Right atrium auricular region (tissue), 2 donors: ENCODE measurements around the gene CPED1. TPM values are rescaled to one million over a fixed set of nuclear protein-coding genes. Genes with fewer than 3 reads are reported as not detected.

Experiments
- DNase-seq: peaks from one replicate; pipeline ENCODE4 v3.0.0-alpha.2; 2019; ENCODE audit warnings: low spot score
- H3K27ac ChIP-seq, 2 donors: fragments of 200-600 bp; sonication (generic); 1 replicate in 1 of 2; 2 replicates in 1 of 2; pipeline ENCODE4 v1.5.1; 2016 to 2019
- H3K27me3 ChIP-seq, 2 donors: fragments of 200-600 bp; sonication (generic); one replicate each; pipeline versions ENCODE4 v1.5.1 to v1.6.0; 2017 to 2019
- H3K36me3 ChIP-seq: fragments of 200-600 bp; sonication (generic); one replicate; pipeline ENCODE4 v1.5.1; 2016
- H3K4me1 ChIP-seq, 2 donors: fragments of 200-600 bp; sonication (generic); one replicate each; pipeline versions ENCODE4 v1.5.1 to v1.6.0; 2017 to 2019
- H3K4me3 ChIP-seq, 2 donors: fragments of 200-600 bp; sonication (generic); 1 replicate in 1 of 2; 2 replicates in 1 of 2; pipeline ENCODE4 v1.5.1; 2017 to 2019; ENCODE audit warnings: mild to moderate bottlenecking in 1 of 2, moderate library complexity in 1 of 2
- H3K9me3 ChIP-seq, 2 donors: fragments of 200-600 bp; sonication (generic); one replicate each; pipeline ENCODE4 v1.5.1; 2019
- total RNA-seq, 2 donors: library from RNA; depleted of rRNA; stranded (reverse); fragments of >200 nt; gene quantifications; one replicate each; pipeline ENCODE4 v1.1.0, GENCODE V29; 2016
- TF ChIP-seq, protein P1 (sequence below), 2 donors: fragments of 200-600 bp; sonication (generic); IDR thresholded peaks; one replicate each; pipeline ENCODE4 v1.5.1; 2019; ENCODE audit warnings: antibody characterized with exemption in 2 of 2

The CPED1 gene
- total RNA-seq, 2 donors from 2014 or later: 13.8 to 19.0 TPM

- Histone ChIP-seq H3K36me3 (no peaks in the 10 kb centered on the region), H3K4me3 (no peak overlapping the region), H3K4me1 (no peaks in the 10 kb centered on the region), H3K9me3 (no peaks in the 10 kb centered on the region), H3K27ac (no peak overlapping the region), H3K27me3 (no peaks in the 10 kb centered on the region)
- TF ChIP-seq, protein P1, sequence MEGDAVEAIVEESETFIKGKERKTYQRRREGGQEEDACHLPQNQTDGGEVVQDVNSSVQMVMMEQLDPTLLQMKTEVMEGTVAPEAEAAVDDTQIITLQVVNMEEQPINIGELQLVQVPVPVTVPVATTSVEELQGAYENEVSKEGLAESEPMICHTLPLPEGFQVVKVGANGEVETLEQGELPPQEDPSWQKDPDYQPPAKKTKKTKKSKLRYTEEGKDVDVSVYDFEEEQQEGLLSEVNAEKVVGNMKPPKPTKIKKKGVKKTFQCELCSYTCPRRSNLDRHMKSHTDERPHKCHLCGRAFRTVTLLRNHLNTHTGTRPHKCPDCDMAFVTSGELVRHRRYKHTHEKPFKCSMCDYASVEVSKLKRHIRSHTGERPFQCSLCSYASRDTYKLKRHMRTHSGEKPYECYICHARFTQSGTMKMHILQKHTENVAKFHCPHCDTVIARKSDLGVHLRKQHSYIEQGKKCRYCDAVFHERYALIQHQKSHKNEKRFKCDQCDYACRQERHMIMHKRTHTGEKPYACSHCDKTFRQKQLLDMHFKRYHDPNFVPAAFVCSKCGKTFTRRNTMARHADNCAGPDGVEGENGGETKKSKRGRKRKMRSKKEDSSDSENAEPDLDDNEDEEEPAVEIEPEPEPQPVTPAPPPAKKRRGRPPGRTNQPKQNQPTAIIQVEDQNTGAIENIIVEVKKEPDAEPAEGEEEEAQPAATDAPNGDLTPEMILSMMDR (IDR thresholded peaks at IDR 0.05): no peak
- DNase-seq: no peak
These were observed 171.0 kb downstream of the CPED1 start for GRCh38 chr7:121159553-121159952.

DNA sequence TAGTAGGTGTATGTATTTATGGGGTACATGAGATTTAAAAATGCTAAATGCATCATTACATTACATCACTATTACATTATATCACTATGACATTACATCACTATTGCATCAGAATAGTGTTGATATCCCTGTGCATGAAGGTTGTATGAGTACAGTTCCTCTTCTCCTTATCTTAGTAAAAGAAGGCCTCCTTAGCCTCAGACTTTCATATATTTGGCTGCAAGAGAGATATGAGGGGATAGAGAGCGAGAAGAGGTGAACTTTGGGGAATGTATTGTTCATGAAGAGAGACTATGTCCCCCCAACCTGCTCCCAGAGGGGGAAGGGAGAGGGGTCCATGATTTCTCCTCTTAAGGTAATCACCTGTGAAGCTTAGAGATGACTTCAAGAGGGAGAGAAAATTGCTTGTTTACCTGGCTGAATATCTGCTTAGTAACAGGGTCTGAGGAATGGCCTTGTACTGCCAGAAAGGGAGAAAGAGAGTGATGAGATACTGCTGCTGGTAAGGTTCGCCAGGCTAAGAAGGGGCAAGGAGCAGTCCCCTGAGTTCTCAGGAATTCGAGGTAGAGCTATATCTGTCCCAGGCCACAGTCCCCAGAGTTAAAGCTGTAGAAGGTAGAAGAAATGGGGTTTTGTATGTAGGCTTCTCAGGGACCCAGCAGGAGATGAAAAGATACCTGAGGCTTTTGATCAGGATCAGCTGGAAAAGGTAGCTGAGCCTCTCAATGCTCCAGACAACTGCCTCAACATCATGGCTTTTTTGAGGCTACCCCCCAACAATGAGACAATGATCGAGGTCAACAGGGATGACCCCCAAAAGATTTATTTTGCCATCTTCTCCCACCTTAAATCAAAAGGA is 171.9 kb downstream of the CPED1 start:
- no peaks in the 10 kb centered on the region for H3K4me1 ChIP-seq
- TF ChIP-seq, protein P1 (IDR thresholded peaks at IDR 0.05): no peak
- no peak overlapping the region for H3K27ac ChIP-seq
- H3K4me3 ChIP-seq: no peak overlapping the region
- H3K9me3 ChIP-seq: no peaks in the 10 kb centered on the region
- no peaks in the 10 kb centered on the region for H3K36me3 ChIP-seq
- H3K27me3 ChIP-seq: no peaks in the 10 kb centered on the region
- DNase-seq: no peak

DNA sequence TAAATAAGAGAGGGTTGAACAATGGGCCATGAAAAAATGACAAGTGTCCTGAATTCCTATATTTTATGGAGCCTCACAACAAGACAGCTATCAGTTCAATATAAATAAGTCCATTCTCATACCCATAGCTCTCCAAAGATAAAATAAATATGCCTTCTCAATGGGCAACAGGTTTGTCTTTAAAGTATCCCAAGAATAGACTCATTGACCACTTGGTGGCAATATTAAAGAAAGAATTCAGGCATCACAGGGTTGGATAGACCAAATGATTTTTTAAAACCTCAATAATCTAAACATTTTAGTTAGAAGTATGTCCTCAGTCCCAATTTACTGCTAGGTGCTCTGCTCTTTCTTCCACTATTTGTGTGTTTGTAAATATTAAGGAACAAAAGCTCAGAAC is 175.2 kb downstream of the CPED1 start:
- H3K36me3 ChIP-seq: no peaks in the 10 kb centered on the region
- no peaks in the 10 kb centered on the region for H3K27me3 ChIP-seq
- no peaks in the 10 kb centered on the region for H3K4me1 ChIP-seq
- DNase-seq: no peak
- H3K4me3 ChIP-seq: no peak overlapping the region
- no peak overlapping the region for H3K27ac ChIP-seq
- TF ChIP-seq, protein P1 (IDR thresholded peaks at IDR 0.05): no peak
- H3K9me3 ChIP-seq: no peaks in the 10 kb centered on the region

DNA sequence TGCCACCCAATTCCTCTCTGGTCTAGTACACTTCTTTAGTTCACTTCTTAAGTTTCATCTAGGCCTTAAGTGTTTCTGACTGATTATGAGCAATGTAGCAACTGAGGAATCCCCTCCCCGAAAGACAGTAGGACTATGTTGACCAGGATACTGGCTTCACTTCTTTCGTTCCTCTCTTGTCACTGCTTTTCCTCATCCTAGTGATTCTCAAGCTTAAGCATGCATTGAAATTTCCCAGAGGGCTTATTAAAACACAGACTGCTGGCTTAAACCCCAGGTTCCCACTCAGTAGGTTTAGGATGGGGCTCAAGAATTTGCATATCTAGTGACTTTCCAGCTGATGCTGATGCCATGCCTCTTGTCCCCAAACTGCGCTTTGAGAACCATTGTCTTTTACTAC is 175.7 kb downstream of the CPED1 start:
- Histone ChIP-seq H3K9me3 (no peaks in the 10 kb centered on the region), H3K4me1 (no peaks in the 10 kb centered on the region), H3K27ac (no peak overlapping the region), H3K4me3 (no peak overlapping the region), H3K27me3 (no peaks in the 10 kb centered on the region), H3K36me3 (no peaks in the 10 kb centered on the region)
- TF ChIP-seq, protein P1 (IDR thresholded peaks at IDR 0.05): no peak
- no peak for DNase-seq

DNA sequence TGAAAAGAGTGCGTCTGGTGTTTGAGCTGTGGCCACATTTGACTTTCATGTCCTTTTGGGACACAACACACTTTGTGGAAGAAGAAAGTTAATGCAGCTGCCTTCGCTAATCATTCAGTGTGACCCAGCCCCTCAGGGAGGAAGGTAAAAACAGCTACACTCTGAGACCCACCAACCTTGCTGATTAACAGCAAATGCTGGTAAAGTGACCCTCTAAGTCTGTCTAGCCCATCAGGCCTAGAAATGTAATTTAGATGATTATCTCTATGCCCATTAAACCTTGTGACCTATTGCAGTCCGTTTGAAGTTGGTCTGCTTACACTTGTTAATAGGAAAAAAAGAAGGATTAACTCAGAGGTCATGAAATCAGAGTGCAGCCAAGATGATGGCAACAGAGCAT is 178.4 kb downstream of the CPED1 start:
- Histone ChIP-seq H3K9me3 (no peaks in the 10 kb centered on the region), H3K27me3 (no peaks in the 10 kb centered on the region), H3K27ac (no peak overlapping the region), H3K4me1 (no peaks in the 10 kb centered on the region), H3K36me3 (no peaks in the 10 kb centered on the region), H3K4me3 (no peak overlapping the region)
- TF ChIP-seq, protein P1 (IDR thresholded peaks at IDR 0.05): no peak
- DNase-seq: no peak

- Histone ChIP-seq H3K27me3 (no peaks in the 10 kb centered on the region), H3K36me3 (no peaks in the 10 kb centered on the region), H3K9me3 (no peaks in the 10 kb centered on the region), H3K4me1 (no peaks in the 10 kb centered on the region), H3K27ac (no peak overlapping the region), H3K4me3 (no peak overlapping the region)
- TF ChIP-seq, protein P1 (IDR thresholded peaks at IDR 0.05): no peak
- no peak for DNase-seq
These were observed 179.5 kb downstream of the CPED1 start for GRCh38 chr7:121167971-121168370.
